ENCODE results near the gene MAP3K5. TPM values are rescaled to one million over a fixed set of nuclear protein-coding genes. Genes with fewer than 3 reads are reported as not detected.

MAP3K5 gene
- total RNA-seq, 1 donor from 2014 or later, result 21.6 TPM

DNA sequence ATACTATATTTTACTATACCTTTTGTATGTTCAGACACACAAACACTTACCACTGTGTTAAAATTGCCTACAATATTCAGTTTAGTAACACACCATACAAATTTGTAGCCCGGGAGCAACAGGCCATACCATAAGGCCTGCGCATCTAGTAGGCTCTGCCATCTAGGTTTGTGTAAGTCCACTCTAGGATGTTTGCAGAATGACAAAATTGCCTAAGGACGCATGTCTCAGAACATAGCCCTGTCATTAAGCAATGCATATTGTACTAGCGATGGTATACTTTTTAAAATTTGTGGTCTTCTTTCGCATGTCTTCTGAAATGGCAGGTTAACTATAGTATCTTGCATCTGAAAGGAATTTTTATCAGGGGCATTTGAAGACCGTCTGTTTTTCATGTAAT lies 215.5 kb downstream of the MAP3K5 start:
- DNase-seq (ENCODE audit: low read depth), result no peak

DNA sequence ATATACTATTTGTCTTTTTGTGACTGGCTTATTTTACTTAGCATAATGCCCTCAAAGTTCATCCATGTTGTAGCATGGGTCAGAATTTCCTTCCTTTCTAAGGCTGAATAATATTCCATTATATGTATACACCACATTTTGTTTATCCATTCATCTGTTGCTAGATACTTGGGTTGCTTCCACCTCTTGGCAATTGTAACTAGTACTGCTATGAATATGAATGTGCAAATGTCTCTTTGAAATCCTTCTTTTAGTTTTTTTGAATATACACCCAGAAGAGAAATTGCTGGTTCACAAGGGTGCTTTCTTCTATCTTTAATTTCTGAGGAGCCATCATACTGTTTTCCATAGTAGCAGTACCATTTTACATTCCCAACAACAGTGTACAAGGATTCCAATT lies 220.8 kb downstream of the MAP3K5 start:
- no peak for DNase-seq (ENCODE audit: low read depth)

DNA sequence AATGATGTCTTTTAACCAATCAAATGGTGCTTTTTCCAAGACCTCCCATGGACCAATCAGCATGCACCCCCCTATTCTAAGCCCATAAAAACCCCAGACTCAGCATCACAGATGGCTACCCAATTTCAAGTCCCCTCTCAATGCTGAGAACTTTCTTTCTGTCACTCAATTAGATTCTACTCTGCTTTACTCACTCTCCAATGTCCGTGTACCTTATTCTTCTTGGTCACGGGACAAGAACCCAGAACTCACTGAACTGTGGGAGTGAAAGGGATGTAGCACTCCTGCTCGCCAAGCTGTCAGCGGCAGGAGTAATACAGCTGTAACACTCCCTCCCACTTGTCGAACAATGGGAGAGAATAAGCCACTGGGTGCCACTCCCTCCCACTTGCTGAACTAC lies 221.2 kb downstream of the MAP3K5 start:
- no peak for DNase-seq (ENCODE audit: low read depth)

DNA sequence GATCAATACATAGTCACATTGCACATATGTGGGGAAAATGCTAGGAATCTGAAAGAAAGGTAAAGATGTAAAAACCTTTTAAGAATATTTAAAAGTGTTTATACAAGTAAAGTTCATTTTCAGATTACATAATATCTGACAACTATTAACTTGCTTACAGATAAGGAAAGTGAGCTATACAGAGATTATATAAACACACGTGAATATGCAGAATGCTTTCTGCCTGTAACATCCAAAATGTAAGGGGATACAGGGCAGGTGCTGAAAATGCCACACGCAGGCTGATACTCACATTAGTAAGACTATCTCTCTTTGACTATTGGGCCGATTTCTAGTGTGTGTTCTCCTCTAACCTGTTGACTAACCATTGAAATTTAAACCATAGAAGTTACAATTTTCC lies 224.1 kb downstream of the MAP3K5 start:
- no peak for DNase-seq (ENCODE audit: low read depth)

DNA sequence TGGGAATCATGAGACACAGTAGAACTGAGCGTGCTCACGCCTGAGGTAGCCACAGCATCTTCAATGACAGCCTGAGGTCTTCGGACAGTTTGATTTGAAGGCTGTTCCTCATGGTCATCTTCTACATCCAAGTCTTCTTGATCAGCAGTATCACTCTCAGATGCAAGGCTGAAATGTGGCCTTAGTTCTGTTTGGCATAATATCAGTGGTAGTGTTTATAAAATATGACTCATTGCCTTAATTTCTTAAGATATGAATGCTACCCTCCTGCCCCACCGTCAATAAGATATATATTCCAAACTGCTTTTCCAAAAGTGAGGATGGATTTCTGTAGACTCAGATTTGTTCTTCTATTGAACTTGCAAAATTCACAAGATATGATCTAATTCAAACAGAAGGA lies 224.6 kb downstream of the MAP3K5 start:
- no peak for DNase-seq (ENCODE audit: low read depth)

DNA sequence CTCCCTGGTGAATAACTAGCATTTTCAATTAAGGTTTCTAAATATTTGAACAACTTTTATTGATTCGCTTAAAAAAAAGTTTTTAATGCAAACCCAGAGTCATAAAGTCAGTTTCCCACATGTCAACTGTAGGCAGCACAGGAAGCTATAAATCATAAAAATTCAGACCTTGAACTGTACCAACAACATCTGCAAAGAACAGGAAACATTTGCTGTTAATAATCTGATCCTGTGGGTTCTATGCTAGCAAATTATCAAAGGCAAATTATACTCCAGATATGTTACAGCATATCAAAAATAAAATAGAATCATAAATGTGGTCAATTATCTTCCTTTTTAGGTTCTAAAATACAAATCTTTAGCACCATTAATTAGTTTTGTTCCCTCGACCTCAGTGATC lies 225.4 kb downstream of the MAP3K5 start:
- no peak for DNase-seq (ENCODE audit: low read depth)

DNA sequence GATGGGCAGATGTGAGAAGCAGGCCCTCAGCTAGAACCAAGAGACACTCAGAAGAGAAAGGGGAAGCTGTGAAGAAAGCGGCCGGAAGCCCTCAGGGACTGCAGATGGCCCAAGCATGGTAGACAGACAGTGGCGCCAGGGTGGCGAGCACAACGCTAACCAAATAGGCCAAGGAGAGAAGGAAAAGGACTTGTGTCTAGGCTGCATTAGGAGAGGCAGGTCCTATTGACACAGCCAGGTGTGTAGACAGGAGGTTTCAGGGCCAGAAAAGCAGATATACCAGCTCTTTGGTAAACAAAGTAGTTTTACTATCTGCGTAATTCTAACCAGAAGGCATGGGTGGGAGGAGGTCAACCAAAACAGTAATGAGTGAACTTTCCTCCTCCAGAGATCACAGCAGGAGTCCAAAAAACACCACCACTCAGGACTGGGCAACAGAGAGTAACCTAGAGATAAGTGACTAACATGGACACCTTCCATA lies 226.2 kb downstream of the MAP3K5 start:
- DNase-seq (ENCODE audit: low read depth), result no peak

DNA sequence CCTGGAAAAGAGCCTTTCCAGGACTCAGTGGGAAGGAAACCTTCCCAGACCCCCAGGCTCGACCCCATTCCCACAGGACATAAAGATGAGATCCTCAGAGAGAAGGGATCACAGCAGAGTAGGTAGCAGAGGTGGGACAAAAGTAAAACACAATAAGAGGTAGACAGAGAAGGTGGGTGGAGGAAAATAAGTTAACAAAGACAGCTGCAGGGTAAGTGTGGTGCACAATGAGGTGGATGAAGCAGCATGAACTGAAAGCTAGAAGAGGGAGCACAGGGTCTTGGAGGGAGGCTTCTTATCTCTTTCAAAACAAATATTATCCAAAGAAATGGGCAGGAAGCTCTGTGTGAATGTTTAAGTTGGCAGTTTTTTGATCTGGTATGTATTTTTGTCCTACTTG lies 228.1 kb downstream of the MAP3K5 start:
- no peak for DNase-seq (ENCODE audit: low read depth)

DNA sequence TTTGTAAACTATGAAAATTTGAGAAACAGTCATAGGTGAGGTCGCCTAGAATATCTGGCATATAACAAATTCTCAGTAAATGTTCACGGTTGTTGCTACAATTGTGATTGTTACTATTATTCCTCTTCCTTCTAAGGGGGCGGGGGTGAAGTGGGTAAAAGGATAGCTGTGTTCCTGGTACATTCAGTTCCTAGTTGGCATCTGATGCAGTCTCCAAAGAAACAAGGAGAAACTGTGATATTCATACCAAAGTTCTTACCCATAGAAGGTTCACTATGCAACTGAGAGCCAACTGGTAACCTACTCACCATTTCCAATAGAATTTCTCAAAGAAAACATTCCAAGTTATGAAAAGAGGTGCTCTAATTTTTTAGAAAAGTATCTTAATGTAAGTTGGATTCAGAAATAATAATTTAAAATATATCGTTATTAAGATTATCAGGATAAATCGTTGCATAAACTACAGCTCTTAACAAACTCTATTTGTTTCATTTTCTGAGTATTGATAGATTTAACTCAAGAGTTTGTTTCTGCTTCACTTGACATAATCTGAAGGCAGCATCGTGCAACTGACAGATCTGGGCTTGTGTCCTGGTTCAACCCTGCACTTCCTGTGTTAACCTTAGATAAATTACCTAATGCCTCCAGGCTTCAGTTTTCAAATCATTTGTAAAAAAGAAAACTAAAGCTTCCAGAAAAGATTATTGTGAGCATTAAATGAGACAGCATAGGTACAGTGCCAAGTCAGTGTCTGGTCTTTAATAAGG lies 228.7 kb downstream of the MAP3K5 start:
- no peak for DNase-seq (ENCODE audit: low read depth)

DNA sequence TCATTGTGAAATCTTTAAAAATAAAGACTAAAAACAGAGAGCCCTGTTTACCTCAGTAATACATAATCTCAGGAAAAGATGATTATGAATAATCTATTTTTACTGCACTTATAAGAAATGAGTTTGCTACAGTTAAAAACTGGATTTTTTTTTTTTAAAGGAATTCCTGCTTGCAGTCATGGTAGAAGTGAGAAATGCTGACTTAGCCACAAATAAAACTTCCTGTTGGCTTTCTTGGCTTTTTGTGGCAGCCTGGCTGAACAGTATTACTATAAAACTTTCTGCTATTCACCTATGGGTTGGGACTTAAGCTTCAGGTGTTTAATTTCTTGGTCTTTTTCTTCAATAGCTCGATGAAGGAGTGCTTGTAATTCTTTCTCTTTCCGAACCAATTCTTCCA lies 230.1 kb downstream of the MAP3K5 start:
- DNase-seq (ENCODE audit: low read depth), result no peak

DNA sequence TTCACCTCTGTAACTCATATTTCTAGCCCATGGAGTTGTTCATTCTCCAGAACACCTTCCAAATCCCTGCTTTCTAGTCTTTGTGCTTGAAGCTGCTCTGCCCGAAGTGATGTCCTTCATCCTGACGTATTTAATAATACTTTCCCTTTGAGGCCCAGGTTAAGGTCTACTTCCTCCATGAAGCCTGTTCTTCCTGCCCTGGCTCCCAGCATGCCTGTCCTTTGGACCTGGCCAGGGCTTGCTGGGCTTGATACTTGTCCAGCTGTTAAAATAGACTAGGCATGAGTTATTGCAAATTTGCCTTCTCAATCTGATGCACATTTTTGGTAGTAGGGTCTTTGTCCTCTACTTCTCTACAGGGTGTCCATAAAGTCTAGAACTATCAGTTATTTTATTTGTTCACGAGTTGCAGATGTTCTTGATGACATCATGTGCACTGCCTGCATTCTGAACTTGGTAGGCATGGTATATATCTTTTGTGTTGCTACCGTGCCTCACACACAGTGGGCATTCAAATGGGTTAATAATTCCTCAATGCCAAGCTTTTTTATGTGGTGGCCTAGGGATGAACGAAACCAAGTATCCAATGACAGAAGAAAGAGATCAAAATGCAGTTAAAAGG lies 239.0 kb downstream of the MAP3K5 start:
- no peak for DNase-seq (ENCODE audit: low read depth)

DNA sequence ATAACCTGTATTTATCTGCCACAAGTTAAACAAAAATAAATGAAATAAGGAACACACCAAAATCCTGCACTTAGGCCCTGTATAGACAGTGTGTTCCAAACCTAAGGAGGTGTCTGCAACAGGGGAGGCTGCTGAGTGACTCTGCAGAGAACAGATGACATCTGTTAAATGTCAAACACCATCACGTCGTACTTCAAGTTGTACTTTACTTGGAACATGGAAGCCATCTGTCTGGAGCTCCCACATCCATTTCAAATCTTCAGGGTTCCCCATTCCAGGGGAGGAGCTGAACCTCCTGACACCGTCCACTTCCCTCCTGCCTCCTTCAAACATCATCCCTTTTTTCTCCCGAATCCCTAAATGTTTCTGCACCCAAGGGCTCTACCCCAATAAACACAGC lies 240.2 kb downstream of the MAP3K5 start:
- DNase-seq (ENCODE audit: low read depth), result no peak

DNA sequence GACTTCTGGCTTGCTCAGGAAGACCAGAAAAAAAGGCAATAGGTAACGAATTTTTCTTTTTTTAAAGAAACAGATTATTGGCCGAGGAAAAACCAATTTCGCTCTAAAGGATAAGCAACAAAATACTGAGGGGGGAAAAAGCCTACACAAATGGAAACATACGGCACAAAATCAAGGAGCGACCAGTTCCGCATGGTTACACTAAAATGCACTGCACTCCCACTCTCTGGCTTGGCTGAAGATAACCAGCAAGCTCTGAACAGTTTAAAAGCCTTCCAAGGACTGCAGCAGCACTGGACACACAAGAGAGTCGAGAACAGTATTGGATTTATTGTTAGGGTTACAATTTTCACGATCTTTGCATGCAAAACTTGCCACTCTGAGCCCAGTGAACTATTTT lies 241.2 kb downstream of the MAP3K5 start:
- peak; percentile 30 for DNase-seq (ENCODE audit: low read depth)

DNA sequence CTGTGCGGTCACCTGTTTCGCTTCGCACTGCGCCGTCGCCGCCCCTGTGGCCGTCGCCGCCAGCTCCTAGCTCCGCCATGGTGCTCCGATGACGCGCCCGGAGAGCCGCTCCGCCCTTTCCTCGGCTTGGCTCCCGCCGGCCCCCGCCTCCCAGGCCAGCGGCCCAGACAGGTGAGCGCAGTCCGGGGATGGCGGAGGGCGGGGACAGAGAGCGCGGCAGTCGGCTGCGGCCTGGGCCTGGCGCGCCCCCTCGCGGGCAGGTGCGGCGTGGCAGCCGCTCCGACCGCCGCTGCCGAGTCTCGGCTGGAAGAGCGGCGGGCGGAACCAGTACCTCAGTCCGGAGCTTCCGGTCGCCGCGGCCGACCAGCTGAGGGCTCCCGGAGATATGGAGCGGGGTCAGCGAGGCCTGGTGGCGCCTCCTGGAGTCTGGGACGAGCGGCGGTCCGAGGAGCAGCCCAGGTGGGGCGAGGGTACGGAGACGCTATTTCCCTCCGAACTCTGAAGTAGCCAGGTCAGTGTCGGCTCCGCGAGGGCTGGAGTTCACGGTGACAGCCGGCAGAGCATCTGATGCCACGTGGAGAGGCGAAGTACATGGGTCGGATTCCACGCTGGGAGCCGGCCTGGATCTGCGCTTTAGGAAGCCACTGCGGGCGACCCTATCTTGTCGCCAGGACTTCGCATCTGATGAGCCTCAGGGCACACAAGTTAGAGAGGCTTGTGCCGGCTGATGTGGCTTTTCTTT lies 241.8 kb downstream of the MAP3K5 start, which contains the start of gene MAP7:
TSS of gene MAP7 (minus strand) at position 93 of the 742 bp plus-strand sequence. CDS start at position 79, 14 bp downstream.
- peak; percentile 43 for DNase-seq (ENCODE audit: low read depth)

DNA sequence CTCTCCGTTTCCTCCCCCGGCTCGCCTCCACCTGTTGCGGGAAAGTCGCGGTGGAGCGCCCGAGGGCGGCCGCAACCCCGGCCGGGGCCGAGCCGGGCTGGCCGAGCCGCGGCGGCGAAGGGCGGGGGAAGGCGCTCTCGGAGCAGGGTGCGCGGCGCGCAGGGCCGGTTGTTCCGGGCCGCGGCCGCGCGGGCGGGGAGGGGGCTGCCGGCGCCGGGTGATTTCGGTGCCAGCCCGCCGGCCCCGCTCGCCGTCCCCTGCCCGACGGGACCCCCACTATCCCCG lies 242.3 kb downstream of the MAP3K5 start:
- no peak for DNase-seq (ENCODE audit: low read depth)

DNA sequence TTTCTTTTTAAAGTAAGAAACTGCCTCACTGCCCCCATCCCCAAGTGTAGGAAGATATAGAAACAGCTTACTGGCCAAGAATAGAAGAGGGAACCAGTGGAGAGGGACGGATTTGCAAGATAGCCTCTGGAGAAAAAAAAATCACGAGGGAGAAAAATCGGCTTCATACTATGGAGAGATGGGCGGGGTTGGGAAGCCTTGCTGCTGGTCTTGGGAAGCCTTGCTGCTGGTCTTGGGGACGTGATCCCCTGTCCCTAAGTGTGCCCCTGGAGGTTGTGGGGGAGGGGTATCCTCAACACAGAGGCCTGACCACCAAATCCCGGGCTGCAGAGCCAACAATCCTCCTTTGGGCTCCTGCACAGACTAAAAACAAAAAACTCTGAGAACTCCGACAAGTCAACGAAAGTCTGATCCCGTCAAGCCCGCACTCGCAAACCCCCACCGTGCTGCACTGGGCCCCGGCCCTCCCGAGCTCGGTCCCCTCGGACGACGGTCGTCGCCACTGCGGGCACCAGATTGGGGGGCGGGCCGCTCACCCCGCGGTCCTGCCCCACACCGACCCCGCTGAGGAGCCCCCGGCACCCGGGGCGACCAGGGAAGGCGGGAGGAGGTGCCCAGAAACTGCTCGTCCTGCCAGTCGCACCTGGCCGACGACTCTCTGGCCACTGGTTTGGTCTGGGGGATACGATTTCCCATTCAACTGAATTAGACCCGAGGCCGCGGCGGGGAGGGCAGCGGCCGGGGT lies 242.8 kb downstream of the MAP3K5 start:
- DNase-seq (ENCODE audit: low read depth), result peak; percentile 31

DNA sequence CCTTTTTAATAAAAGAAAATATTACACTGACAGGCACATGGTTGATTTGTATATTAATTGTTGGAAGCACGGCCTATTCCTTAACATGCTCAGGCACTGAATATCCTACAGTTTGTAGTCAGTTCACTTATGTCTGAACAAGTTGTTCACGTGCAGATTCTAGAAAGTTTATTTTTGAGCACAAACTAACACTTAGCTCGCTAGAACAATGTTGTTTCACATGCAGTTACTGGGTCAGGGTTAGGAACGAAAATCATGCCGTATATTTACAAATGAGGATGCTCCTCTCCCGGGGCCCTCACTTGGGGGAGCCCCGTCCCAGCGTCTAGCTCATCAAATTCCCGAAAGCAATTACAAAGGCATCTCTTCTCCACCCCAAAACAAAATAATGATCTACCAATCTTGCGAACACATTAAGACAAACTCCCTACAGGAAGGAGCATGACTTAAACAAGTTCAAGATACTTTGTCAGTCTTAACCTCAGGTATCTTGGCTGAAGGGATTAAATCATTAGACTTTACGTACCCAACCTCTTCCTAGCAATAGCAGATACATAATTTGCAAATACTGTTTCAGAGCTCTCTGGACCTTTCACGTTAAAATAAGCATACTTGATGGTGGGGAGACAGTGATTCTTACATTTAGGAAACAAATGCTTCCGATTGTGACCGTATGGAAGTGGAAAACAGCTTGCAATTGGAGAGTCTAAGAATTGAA lies 243.5 kb downstream of the MAP3K5 start:
- DNase-seq (ENCODE audit: low read depth), result peak; percentile 23

DNA sequence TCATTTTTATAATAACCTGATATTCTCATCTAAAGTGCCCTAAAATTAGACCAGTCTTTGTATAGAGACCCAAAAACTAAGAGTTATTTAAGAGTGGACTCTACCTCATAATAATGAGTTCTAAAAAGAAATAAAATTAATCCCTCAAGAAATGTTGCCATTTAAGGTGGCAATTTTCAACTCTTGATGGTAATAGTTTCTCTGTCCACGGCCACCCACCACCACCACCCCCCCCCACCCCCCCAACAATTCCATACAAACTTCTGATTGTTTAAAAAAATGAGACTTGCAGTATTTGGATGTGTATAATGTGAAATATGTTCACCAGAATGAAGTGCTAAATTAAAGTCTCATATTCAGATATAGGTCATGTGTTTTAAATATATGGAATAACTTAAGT lies 244.4 kb downstream of the MAP3K5 start:
- DNase-seq (ENCODE audit: low read depth), result no peak

DNA sequence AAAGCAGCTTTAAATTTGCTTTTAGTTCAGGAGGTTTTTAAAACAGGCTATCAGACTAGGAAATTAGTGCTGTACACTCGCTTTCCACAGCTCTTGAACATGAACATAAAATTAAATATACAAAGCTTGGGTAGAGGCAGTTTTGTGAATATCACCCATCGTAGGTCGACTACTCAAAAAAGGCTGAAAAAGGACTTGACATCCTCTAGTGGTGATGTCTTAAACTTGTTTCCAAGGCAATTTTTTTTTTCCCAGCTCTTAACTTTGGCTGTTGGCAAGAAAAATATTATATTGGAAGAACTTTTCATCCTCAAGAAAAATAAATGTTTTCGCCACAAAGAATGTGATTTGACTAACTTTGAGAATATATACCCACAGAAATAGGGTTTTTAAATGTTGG lies 244.9 kb downstream of the MAP3K5 start:
- DNase-seq (ENCODE audit: low read depth), result peak; percentile 71

DNA sequence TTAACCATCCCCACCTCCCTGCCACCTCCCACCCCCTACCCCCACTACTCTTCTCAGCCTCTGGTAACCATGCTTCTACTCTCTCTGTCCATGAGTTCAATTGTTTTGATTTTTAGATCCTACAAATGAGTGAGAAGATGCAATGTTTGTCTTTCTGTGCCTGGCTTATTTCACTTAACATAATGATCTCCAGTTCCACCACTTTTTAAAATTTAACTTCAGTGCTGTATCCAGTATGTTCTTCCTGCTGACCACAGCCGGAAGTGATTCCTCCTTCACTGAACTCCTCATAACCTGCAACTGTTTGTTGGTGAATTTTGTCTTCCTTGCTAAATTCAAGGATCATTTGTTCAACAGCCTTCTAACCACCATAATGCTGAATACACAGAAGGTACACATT lies 245.9 kb downstream of the MAP3K5 start:
- peak; percentile 78 for DNase-seq (ENCODE audit: low read depth)

DNA sequence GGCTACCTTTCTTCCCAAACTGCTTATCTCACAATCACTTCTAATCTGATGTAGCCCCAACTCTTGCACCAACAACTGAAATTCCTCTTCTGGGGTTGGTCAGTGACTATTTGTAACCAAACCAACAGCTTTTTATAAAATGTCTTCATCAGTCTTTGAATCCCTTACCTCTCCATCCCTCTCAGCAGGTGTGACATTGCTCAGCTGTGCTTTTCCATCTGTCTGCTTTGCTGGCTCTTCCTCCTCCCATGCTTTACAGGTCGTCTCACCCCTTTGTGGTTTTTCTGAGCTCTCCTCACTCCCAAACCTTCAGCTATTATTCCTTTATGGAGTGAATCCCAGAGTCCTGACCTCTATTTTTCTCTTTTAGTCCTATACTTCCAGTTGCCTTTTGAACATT lies 248.0 kb downstream of the MAP3K5 start:
- no peak for DNase-seq (ENCODE audit: low read depth)

DNA sequence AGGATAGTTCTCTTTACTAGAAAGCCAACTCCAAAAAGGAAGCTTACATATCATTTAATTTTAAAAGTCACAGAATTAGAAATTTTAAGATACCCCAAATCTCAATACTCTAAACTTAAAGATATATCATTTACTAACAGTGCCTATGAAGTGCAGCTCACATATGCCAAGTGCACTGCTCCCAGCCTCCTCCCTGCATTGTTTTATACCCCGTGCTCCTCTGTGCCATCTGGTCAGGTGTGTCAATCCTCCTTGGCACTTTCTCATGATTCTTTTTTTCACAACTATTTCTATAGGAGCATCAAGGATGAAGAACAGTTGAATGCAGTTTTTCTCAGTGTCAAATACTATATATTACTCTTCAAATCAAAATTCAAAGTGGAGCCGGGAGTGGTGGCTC lies 250.9 kb downstream of the MAP3K5 start:
- no peak for DNase-seq (ENCODE audit: low read depth)

Measured in renal cortical epithelial cell (primary cell).